Cardiac muscle cell (in vitro differentiated cells and primary cell): ENCODE data around the gene METTL6. TPM values are rescaled to one million over a fixed set of nuclear protein-coding genes. Genes with fewer than 3 reads are reported as not detected.
A peak's percentile ranks its signal among the peaks of the same experiment; 100 is the strongest.

Experiments used
- DNase-seq, 2 donors: peaks; one replicate each; pipeline versions ENCODE4 v3.0.0 to v3.0.0-alpha.2; 2010 to 2017; ENCODE audit warnings: low read depth in 1 of 2, low spot score in 1 of 2
- H3K27ac ChIP-seq: fragments of 200-600 bp; sonication (generic); 2 replicates; pipeline ENCODE4 v1.5.1; 2016
- H3K27me3 ChIP-seq: fragments of 200-600 bp; sonication (generic); 2 replicates; pipeline ENCODE4 v1.6.0; 2016; ENCODE audit warnings: control low read depth
- H3K36me3 ChIP-seq: fragments of 200-600 bp; sonication (generic); 2 replicates; pipeline ENCODE4 v1.5.1; 2016; ENCODE audit warnings: control low read depth
- H3K4me1 ChIP-seq: fragments of 200-600 bp; sonication (generic); 2 replicates; pipeline ENCODE4 v1.8.1; 2017; ENCODE audit warnings: low read depth, mild to moderate bottlenecking, mixed run types
- H3K4me3 ChIP-seq: fragments of 200-600 bp; sonication (generic); 2 replicates; pipeline ENCODE4 v1.5.1; 2016; ENCODE audit warnings: mild to moderate bottlenecking
- H3K9me3 ChIP-seq: fragments of 200-600 bp; sonication (generic); 2 replicates; pipeline ENCODE4 v1.5.1; 2017; ENCODE audit warnings: low read depth, mild to moderate bottlenecking, control low read depth
- polyA plus RNA-seq: library from polyadenylated mRNA; unstranded; fragments of >200 nt; fragmentation: Nextera tagmentation; extraction: Ambion mirVana; gene quantifications from 2 replicates; pipeline ENCODE4 v1.2.1, GENCODE V29; 2016
- total RNA-seq: library from RNA; depleted of rRNA; stranded (reverse); fragments of >200 nt; gene quantifications from 2 replicates; pipeline ENCODE4 v1.2.3, GENCODE V29; 2016
- TF ChIP-seq, protein P1 (sequence below): IDR thresholded peaks from 2 replicates; pipeline ENCODE4 v1.5.1; 2012; ENCODE audit warnings: low read depth, mild to moderate bottlenecking, low read length

The METTL6 gene
- total and polyA plus RNA-seq, 2 experiments from 2014 or later = 19.7 to 21.1 TPM

DNA sequence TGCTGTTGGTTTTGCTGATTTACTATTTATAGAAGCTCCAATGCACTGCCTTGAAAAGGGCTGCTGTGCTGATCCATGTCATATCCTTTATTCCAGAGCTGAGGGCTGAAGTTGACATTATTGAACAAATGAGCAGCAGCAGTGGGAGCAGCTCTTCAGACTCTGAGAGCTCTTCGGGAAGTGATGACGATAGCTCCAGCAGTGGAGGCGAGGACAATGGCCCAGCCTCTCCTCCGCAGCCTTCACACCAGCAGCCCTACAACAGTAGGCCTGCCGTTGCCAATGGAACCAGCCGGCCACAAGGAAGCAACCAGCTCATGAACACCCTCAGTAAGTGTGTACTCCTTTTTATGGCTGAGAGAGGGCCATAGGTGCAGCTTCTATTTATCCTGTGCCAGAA, 8.9 kb upstream of the METTL6 start:
- Histone ChIP-seq H3K27me3 (no peaks in the 10 kb centered on the region), H3K27ac (no peak overlapping the region), H3K4me3 (no peak overlapping the region), H3K4me1 (no peaks in the 10 kb centered on the region), H3K9me3 (no peaks in the 10 kb centered on the region), H3K36me3 (peaks cover 70% of the 10 kb centered on the region)
- TF ChIP-seq, protein P1, sequence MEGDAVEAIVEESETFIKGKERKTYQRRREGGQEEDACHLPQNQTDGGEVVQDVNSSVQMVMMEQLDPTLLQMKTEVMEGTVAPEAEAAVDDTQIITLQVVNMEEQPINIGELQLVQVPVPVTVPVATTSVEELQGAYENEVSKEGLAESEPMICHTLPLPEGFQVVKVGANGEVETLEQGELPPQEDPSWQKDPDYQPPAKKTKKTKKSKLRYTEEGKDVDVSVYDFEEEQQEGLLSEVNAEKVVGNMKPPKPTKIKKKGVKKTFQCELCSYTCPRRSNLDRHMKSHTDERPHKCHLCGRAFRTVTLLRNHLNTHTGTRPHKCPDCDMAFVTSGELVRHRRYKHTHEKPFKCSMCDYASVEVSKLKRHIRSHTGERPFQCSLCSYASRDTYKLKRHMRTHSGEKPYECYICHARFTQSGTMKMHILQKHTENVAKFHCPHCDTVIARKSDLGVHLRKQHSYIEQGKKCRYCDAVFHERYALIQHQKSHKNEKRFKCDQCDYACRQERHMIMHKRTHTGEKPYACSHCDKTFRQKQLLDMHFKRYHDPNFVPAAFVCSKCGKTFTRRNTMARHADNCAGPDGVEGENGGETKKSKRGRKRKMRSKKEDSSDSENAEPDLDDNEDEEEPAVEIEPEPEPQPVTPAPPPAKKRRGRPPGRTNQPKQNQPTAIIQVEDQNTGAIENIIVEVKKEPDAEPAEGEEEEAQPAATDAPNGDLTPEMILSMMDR = no peak
- DNase-seq = no peak

DNA sequence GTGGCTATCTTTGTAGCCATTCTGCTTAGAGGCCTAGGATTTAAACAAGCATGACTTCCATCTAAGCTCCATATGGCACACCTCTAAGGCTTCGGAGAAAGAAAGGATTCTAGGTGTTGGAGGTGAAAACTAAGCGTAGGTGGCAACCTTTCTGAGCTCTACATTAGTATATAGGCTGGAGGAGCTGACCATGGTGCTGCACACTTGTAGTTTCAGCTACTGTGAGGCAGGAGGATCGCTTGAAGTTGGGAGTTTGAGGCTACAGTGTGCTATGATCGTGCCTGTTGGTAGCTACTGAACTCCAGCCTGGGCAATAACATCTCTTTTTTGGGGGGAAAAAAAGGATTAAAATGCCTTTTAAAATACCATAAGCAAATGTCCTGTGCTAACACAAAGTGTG, 7.4 kb upstream of the METTL6 start:
- Histone ChIP-seq H3K27ac (no peak overlapping the region), H3K27me3 (no peaks in the 10 kb centered on the region), H3K4me3 (no peak overlapping the region), H3K36me3 (peaks cover 61% of the 10 kb centered on the region), H3K9me3 (no peaks in the 10 kb centered on the region), H3K4me1 (no peaks in the 10 kb centered on the region)
- peak in 1 of 2 donors; percentile 28 for DNase-seq
- TF ChIP-seq, protein P1 = no peak

DNA sequence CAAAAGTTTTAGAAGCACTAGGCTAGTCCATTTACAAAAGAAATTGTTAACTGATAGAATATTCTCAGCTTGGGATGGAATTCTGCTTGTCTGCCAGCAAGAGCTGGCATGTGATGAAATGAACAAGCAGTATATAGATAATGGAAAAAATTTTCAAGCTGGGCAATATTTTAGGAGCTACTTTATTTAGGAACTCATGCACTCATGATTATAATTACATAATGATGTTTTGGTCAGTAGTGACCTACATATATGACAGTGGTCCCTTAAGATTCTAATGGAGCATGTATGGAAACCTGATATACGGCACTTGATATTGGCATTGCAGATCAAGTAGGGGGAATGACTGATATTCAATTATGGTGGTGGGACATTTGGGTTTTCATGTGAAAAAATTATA, 6.2 kb upstream of the METTL6 start:
- H3K4me3 ChIP-seq = no peak overlapping the region
- peaks cover 3% of the 10 kb centered on the region for H3K4me1 ChIP-seq
- H3K27me3 ChIP-seq = no peaks in the 10 kb centered on the region
- H3K36me3 ChIP-seq = peaks cover 51% of the 10 kb centered on the region
- TF ChIP-seq, protein P1 = no peak
- no peak overlapping the region for H3K27ac ChIP-seq
- H3K9me3 ChIP-seq = no peaks in the 10 kb centered on the region
- no peak for DNase-seq

DNA sequence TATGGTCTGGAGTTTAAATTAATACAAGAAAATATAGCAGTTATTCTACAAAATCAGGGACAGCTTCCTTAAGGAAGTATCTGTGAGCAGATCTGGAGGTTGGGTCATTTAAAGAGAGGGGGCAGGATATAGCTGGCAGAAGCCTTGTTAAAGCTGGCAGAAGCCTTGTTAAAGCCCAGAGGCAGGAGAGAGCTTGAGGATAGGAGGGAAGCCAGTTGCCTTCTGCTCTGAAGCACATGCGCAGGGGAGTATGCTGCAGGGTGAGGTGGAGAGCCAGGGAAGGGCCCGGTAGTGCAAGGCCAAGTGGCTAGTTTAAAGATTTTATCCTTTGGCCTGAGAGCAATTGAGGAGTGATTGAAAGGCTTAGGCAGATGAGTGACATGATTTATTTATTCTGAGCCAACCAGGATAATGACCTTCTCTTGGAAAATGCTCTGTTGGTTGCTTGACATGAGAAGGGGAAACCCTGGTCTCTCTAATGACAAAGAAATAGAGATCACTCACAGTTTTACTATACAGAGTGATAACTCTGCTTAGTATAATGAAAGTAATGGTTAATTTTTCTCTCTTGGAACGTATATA, 4.0 kb upstream of the METTL6 start:
- DNase-seq = no peak
- no peak overlapping the region for H3K4me3 ChIP-seq
- TF ChIP-seq, protein P1 = no peak
- no peaks in the 10 kb centered on the region for H3K27me3 ChIP-seq
- H3K36me3 ChIP-seq = peaks cover 36% of the 10 kb centered on the region
- peaks cover 6% of the 10 kb centered on the region for H3K4me1 ChIP-seq
- no peaks in the 10 kb centered on the region for H3K9me3 ChIP-seq
- H3K27ac ChIP-seq = no peak overlapping the region

DNA sequence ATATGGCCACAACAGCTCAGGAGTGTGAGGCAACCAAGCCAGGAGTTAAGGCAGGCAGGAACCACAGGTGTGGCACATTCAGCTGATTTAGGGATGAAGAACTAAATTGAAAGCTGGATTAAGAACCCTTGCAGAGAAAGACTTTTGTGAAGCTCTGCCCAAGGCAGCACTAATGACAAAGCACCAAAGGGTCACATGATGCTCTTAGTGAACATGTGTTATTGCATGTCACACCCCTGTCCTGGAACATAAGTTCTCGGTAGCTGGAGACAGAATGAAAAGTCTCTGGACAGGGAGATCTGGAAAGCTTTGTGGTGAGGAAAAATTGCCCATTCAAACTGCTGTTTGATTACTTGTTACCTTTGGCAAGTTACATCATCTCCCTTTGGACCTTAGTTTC, 3.3 kb upstream of the METTL6 start:
- no peak overlapping the region for H3K4me3 ChIP-seq
- no peaks in the 10 kb centered on the region for H3K27me3 ChIP-seq
- H3K27ac ChIP-seq = no peak overlapping the region
- TF ChIP-seq, protein P1 = no peak
- no peak for DNase-seq
- H3K4me1 ChIP-seq = peaks cover 6% of the 10 kb centered on the region
- peaks cover 29% of the 10 kb centered on the region for H3K36me3 ChIP-seq
- H3K9me3 ChIP-seq = no peaks in the 10 kb centered on the region
